Adrenal gland (tissue), 12 donors: ENCODE results near the gene NAIF1. TPM values are rescaled to one million over a fixed set of nuclear protein-coding genes. Genes with fewer than 3 reads are reported as not detected.
"Not testable (repeated sequence)": the region's sequence is repeated elsewhere in the genome, so short reads cannot be mapped to it uniquely, and the experiment has no call there.

Experiments
- DNase-seq, 7 donors: peaks; one replicate each; pipeline ENCODE4 v3.0.0-alpha.2; 2019 to 2020
- H3K27ac ChIP-seq, 5 donors: fragments of 200-600 bp; sonication (generic) in 4 of 5; 1 replicate in 3 of 5; 2 replicates in 2 of 5; pipeline versions ENCODE4 v1.5.1 to v1.8.0; 2016 to 2020; ENCODE audit warnings: mild to moderate bottlenecking in 1 of 5
- H3K27me3 ChIP-seq: fragments of 200-600 bp; 2 replicates; pipeline ENCODE4 v1.8.0; 2021
- H3K36me3 ChIP-seq, 2 donors: fragments of 200-600 bp; replicated peaks in 1 of 2; 1 replicate in 1 of 2; 2 replicates in 1 of 2; pipeline versions ENCODE4 v1.5.1 to v1.8.0; 2018 to 2022
- H3K4me1 ChIP-seq, 2 donors: fragments of 200-600 bp; replicated peaks in 1 of 2; 1 replicate in 1 of 2; 2 replicates in 1 of 2; pipeline versions ENCODE4 v1.5.1 to v1.8.0; 2018 to 2021
- H3K4me3 ChIP-seq, 4 donors: fragments of 200-600 bp; sonication (generic) in 3 of 4; one replicate each; pipeline ENCODE4 v1.5.1; 2016 to 2018
- H3K9me3 ChIP-seq, 3 donors: fragments of 200-600 bp; sonication (generic) in 1 of 3; replicated peaks in 1 of 3; 1 replicate in 2 of 3; 2 replicates in 1 of 3; pipeline versions ENCODE4 v1.5.1 to v1.8.0; 2016 to 2021
- CTCF ChIP-seq, 6 experiments: fragments of 450-650 bp in 4 of 6; fragments of 200-600 bp in 2 of 6; sonication (generic) in 1 of 6; IDR thresholded peaks; 1 replicate in 5 of 6; 2 replicates in 1 of 6; pipeline versions ENCODE4 v1.5.1 to v1.8.0; 2016 to 2021; ENCODE audit warnings: antibody characterized with exemption in 6 of 6, mild to moderate bottlenecking in 2 of 6, moderate library complexity in 1 of 6
- POLR2A ChIP-seq, 2 donors: fragments of 450-650 bp; IDR thresholded peaks; one replicate each; pipeline ENCODE4 v1.6.1; 2017; ENCODE audit warnings: antibody characterized with exemption in 2 of 2, mild to moderate bottlenecking in 2 of 2, moderate library complexity in 1 of 2
- WGBS, 4 donors: extraction: QIAGEN DNeasy Blood & Tissue Kit in 2 of 4; methylation state at CpG; one replicate each; pipeline versions ENCODE4 v1.1.5 to v1.1.7; 2013 to 2017; 5-methylcytosine and 5-hydroxymethylcytosine counted together
- intact Hi-C, 2 donors: fragments of 100-400 bp; cut with DNase I; formaldehyde crosslinking; loops; one replicate each; pipeline versions ENCODE4 v1.14.1 to v1.15.0; 2022 to 2023
- polyA plus RNA-seq, 3 donors: library from polyadenylated mRNA; stranded (reverse); fragments of 200-250 nt in 2 of 3; fragments of 350-450 nt in 1 of 3; fragmentation: Illumina TruSeq in 1 of 3; extraction: RNeasy Lipid Tissue Mini Kit (QIAGEN cat#74804) in 1 of 3; gene quantifications; one replicate each; pipeline ENCODE4 v1.2.3, GENCODE V29; 2013 to 2014
- total RNA-seq, 9 donors: library from RNA; depleted of rRNA in 4 of 9; stranded (reverse); fragments of >200 nt in 4 of 9; fragments of 120-200 nt in 1 of 9; fragmentation: NEBNext Ultra II Directional in 1 of 9; extraction: Animal tissue kit (Norgen Biotek cat#: 25700) in 1 of 9; gene quantifications; one replicate each; pipeline versions ENCODE4 v1.1.0 to v1.2.4, GENCODE V29; 2013 to 2023
- donor health status: healthy with polysubstance abuse.
- donor health status: Bipolar disorder and iron deficiency.
- donor health status: DM: yes; HTN: yes; CAD: no.
- donor health status: DM: no; HTN: no; CAD: no.
- donor health status: DM: no; HTN: no; CAD: no.
- donor health status: DM: yes; HTN: yes; CAD: no.

NAIF1 gene
- total and polyA plus RNA-seq, 12 donors, result 6.6 to 20.7 (median 12.2) TPM

GRCh38 chr9:128073253-128073886 is 6.2 kb upstream of the NAIF1 start:
- peak in 1 of 7 donors; percentile 44 for DNase-seq
- intact Hi-C loops, result no loop called here
- H3K27me3 ChIP-seq, result no peaks in the 10 kb centered on the region
- H3K36me3 ChIP-seq, result no peaks in the 10 kb centered on the region
- H3K4me1 ChIP-seq, result peaks cover 41 to 64% of the 10 kb centered on the region in 2 donors
- no peak for TF ChIP-seq POLR2A (IDR thresholded peaks at IDR 0.05)
- TF ChIP-seq CTCF (IDR thresholded peaks at IDR 0.05), result no peak
- H3K4me3 ChIP-seq, result peak overlapping the region in 1 of 4 donors; percentile 9
- no peaks in the 10 kb centered on the region for H3K9me3 ChIP-seq
- H3K27ac ChIP-seq, result peak overlapping the region; percentile 70 to 92 (median 88)
- WGBS, 4 donors, result 56 to 65% (median 63%) methylated on average over 7 of the region's 7 CpGs

GRCh38 chr9:128072144-128073021 is 5.3 kb upstream of the NAIF1 start:
- Histone ChIP-seq H3K27me3 (no peaks in the 10 kb centered on the region), H3K4me3 (peak overlapping the region in 1 of 4 donors; percentile 9), H3K27ac (peak overlapping the region; percentile 70 to 92 (median 88)), H3K4me1 (peaks cover 33 to 54% of the 10 kb centered on the region in 2 donors), H3K9me3 (no peaks in the 10 kb centered on the region), H3K36me3 (no peaks in the 10 kb centered on the region)
- TF ChIP-seq CTCF (IDR thresholded peaks at IDR 0.05) (no peak), POLR2A (IDR thresholded peaks at IDR 0.05) (peak in 1 of 2 donors; percentile 49)
- WGBS, 4 donors, result 5 to 10% (median 8%) methylated on average over 5 of the region's 5 CpGs
- DNase-seq, result peak; percentile 87 to 96 (median 92)
- intact Hi-C loops, result no loop called here

GRCh38 chr9:128071475-128071874 is 4.4 kb upstream of the NAIF1 start:
- intact Hi-C loops, H3K36me3 ChIP-seq, DNase-seq, H3K4me3 ChIP-seq, H3K9me3 ChIP-seq, H3K27me3 ChIP-seq: not testable (repeated sequence)
- peak overlapping the region; percentile 70 to 92 (median 88) for H3K27ac ChIP-seq
- H3K4me1 ChIP-seq, result peaks cover 38 to 58% of the 10 kb centered on the region in 2 donors
- 86 to 93% (median 91%) methylated on average over 11 to 12 of the region's 12 CpGs for WGBS, 4 donors

- H3K9me3 ChIP-seq, result no peaks in the 10 kb centered on the region
- no peak for DNase-seq
- H3K27me3 ChIP-seq, result no peaks in the 10 kb centered on the region
- H3K36me3 ChIP-seq, result no peaks in the 10 kb centered on the region
- H3K27ac ChIP-seq, result peak overlapping the region in 2 of 5 donors; percentile 39 to 92
- no peak for TF ChIP-seq CTCF (IDR thresholded peaks at IDR 0.05)
- TF ChIP-seq POLR2A (IDR thresholded peaks at IDR 0.05), result no peak
- intact Hi-C loops, result no loop called here
- no peak overlapping the region for H3K4me3 ChIP-seq
- peaks cover 44 to 63% of the 10 kb centered on the region in 2 donors for H3K4me1 ChIP-seq
- WGBS, 4 donors, result 68 to 76% (median 72%) methylated on average over 7 of the region's 7 CpGs
These were observed 3.8 kb upstream of the NAIF1 start for GRCh38 chr9:128070874-128071273.
